ENCODE results near the gene CRACDL.

DNA sequence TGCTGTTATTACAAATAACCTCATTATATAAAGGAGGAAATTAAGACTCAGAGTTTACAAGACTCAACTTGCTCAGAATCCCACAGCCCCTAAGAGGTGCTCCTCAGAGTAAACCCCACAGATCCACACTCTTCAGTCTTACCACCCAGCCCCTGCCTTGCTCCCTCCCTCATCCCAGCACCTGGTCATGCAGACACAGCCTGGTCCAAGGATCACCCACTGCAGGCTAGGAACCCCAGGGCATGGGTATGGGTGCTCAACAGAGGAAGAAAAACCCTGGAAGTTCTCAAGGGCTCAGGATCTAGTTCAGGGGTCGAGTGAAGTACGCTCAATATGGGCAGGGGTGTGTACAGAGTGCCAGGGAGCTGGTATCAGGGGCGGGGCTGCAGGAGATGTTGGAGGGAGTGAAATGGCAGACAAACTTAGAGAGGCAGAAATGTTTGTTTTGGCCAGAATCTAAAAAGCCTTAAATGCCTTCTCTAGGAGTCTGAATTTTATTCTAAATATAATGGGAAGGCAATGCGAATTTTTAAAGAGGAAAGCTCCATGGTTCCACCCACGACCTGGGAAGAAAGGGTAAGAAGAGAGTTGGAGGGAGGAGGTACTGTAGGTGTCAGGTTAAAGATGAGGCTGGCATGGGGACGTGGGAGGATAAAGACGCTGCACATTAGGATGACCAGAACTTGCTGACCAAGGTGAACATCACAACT, 126.0 kb downstream of the CRACDL start:
- TF ChIP-seq EP300 (IDR thresholded peaks at IDR 0.05), result no peak
- TF ChIP-seq POLR2A (IDR thresholded peaks at IDR 0.05), result no peak
- TF ChIP-seq, protein P1, sequence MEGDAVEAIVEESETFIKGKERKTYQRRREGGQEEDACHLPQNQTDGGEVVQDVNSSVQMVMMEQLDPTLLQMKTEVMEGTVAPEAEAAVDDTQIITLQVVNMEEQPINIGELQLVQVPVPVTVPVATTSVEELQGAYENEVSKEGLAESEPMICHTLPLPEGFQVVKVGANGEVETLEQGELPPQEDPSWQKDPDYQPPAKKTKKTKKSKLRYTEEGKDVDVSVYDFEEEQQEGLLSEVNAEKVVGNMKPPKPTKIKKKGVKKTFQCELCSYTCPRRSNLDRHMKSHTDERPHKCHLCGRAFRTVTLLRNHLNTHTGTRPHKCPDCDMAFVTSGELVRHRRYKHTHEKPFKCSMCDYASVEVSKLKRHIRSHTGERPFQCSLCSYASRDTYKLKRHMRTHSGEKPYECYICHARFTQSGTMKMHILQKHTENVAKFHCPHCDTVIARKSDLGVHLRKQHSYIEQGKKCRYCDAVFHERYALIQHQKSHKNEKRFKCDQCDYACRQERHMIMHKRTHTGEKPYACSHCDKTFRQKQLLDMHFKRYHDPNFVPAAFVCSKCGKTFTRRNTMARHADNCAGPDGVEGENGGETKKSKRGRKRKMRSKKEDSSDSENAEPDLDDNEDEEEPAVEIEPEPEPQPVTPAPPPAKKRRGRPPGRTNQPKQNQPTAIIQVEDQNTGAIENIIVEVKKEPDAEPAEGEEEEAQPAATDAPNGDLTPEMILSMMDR (IDR thresholded peaks at IDR 0.05), result no peak

All from gastroesophageal sphincter (tissue), 3 donors.